WI38 (cell line): ENCODE data around the gene DNAJC5.

Source experiments
- H3K4me3 ChIP-seq: 2 replicates; pipeline ENCODE4 v1.5.1; 2011; ENCODE audit warnings: low read depth, mild to moderate bottlenecking, control low read depth, low read length
- CTCF ChIP-seq: IDR thresholded peaks from 2 replicates; pipeline ENCODE4 v1.5.1; 2012; ENCODE audit warnings: low read depth, mild to moderate bottlenecking, control low read depth, low read length

Gene DNAJC5

GRCh38 chr20:63946986-63947637, 52.2 kb downstream of the DNAJC5 start:
- no peak for TF ChIP-seq CTCF
- H3K4me3 ChIP-seq, result no peak overlapping the region

- H3K4me3 ChIP-seq, result no peak overlapping the region
- TF ChIP-seq CTCF, result no peak
Measured at GRCh38 chr20:63947638-63948456, 52.9 kb downstream of the DNAJC5 start.

- no peak overlapping the region for H3K4me3 ChIP-seq
- TF ChIP-seq CTCF, result no peak
Measured at GRCh38 chr20:63950701-63951397, 55.9 kb downstream of the DNAJC5 start.

- no peak overlapping the region for H3K4me3 ChIP-seq
- no peak for TF ChIP-seq CTCF
Measured at GRCh38 chr20:63951398-63952209, 56.7 kb downstream of the DNAJC5 start.

GRCh38 chr20:63952210-63952535, 57.2 kb downstream of the DNAJC5 start:
- no peak for TF ChIP-seq CTCF
- H3K4me3 ChIP-seq, result no peak overlapping the region

- no peak for TF ChIP-seq CTCF
- H3K4me3 ChIP-seq, result no peak overlapping the region
Measured at GRCh38 chr20:63952769-63953168, 57.8 kb downstream of the DNAJC5 start.
